Bronchial epithelial cell (primary cell): ENCODE data around the gene GLI3. TPM values are rescaled to one million over a fixed set of nuclear protein-coding genes. Genes with fewer than 3 reads are reported as not detected.

Experiments used
- DNase-seq: peaks from one replicate; pipeline ENCODE4 v3.0.0-alpha.2; 2010; ENCODE audit warnings: low read depth
- FAIRE-seq: peaks from 2 replicates; lab custom pipeline; 2011; peaks lifted over from hg19 to GRCh38; lab: Jason Lieb, UNC
- H3K27me3 ChIP-seq: 2 replicates; pipeline ENCODE4 v1.5.1; 2011; ENCODE audit warnings: low read length; ENCODE audit not compliant: control insufficient read depth, insufficient read depth
- H3K36me3 ChIP-seq: 2 replicates; pipeline ENCODE4 v1.5.1; 2011; ENCODE audit warnings: low read length; ENCODE audit not compliant: control insufficient read depth, insufficient read depth
- H3K4me3 ChIP-seq: 2 replicates; pipeline ENCODE4 v1.5.1; 2011; ENCODE audit warnings: mild to moderate bottlenecking, low read depth, low read length, control low read depth
- CTCF ChIP-seq: IDR thresholded peaks from 2 replicates; pipeline ENCODE4 v1.5.1; 2011; ENCODE audit warnings: mild to moderate bottlenecking, moderate library complexity, low read length, control low read depth, inconsistent platforms; ENCODE audit not compliant: insufficient read depth, severe bottlenecking
- total RNA-seq: library from RNA; depleted of rRNA; stranded (reverse); fragments of >200 nt; gene quantifications from 2 replicates; pipeline ENCODE4 v1.2.1, GENCODE V29; 2014

GLI3 gene
- 1.3 and 2.4 TPM in 2 replicates for total RNA-seq

GRCh38 chr7:42236976-42237810 is at the start of gene GLI3:
Gene GLI3 (minus strand): TSS chr7:42237209. CDS start chr7:42223253, 13,956 bp downstream.
- TF ChIP-seq CTCF: peak; percentile 46
- Histone ChIP-seq H3K36me3 (no peaks in the 10 kb centered on the region), H3K4me3 (peak within 1 kb of the TSS; percentile 92), H3K27me3 (no peaks in the 10 kb centered on the region)
- DNase-seq: peak; percentile 81
- no peak for FAIRE-seq

GRCh38 chr7:42285383-42285824 is 48.4 kb upstream of the GLI3 start:
- TF ChIP-seq CTCF: no peak
- Histone ChIP-seq H3K4me3 (no peak overlapping the region), H3K27me3 (no peaks in the 10 kb centered on the region), H3K36me3 (no peaks in the 10 kb centered on the region)
- no peak for FAIRE-seq
- no peak for DNase-seq

GRCh38 chr7:42283553-42283952 is 46.5 kb upstream of the GLI3 start:
- Histone ChIP-seq H3K27me3 (no peaks in the 10 kb centered on the region), H3K36me3 (no peaks in the 10 kb centered on the region), H3K4me3 (no peak overlapping the region)
- peak; percentile 77 for DNase-seq
- FAIRE-seq: no peak
- no peak for TF ChIP-seq CTCF

GRCh38 chr7:42278344-42278743 is 41.3 kb upstream of the GLI3 start:
- Histone ChIP-seq H3K27me3 (no peaks in the 10 kb centered on the region), H3K36me3 (no peaks in the 10 kb centered on the region), H3K4me3 (no peak overlapping the region)
- DNase-seq (no peak), FAIRE-seq (no peak)
- TF ChIP-seq CTCF: no peak

GRCh38 chr7:42274053-42274452 is 37.0 kb upstream of the GLI3 start:
- FAIRE-seq (no peak), DNase-seq (peak; percentile 89)
- Histone ChIP-seq H3K4me3 (no peak overlapping the region), H3K27me3 (no peaks in the 10 kb centered on the region), H3K36me3 (no peaks in the 10 kb centered on the region)
- no peak for TF ChIP-seq CTCF
